Osteoblast (primary cell): ENCODE results near the gene TLR3. TPM values are rescaled to one million over a fixed set of nuclear protein-coding genes. Genes with fewer than 3 reads are reported as not detected.

Experiments used
- DNase-seq: peaks from one replicate; pipeline ENCODE4 v3.0.0; 2011; ENCODE audit warnings: low spot score, mixed read lengths; ENCODE audit not compliant: insufficient read length; ENCODE audit errors: missing footprints
- H2AFZ ChIP-seq: 2 replicates; pipeline ENCODE4 v1.6.0; 2011; ENCODE audit warnings: mild to moderate bottlenecking, low read length
- H3K27ac ChIP-seq: 2 replicates; pipeline ENCODE4 v1.5.1; 2011; ENCODE audit warnings: mild to moderate bottlenecking, low read depth, low read length, moderate library complexity
- H3K27me3 ChIP-seq: 2 replicates; pipeline ENCODE4 v1.6.0; 2012; ENCODE audit warnings: mild to moderate bottlenecking, control low read depth, inconsistent platforms, low read length, moderate library complexity; ENCODE audit not compliant: insufficient read depth
- H3K36me3 ChIP-seq: 2 replicates; pipeline ENCODE4 v1.5.1; 2011; ENCODE audit warnings: mild to moderate bottlenecking, low read length, control low read depth, moderate library complexity; ENCODE audit not compliant: insufficient read depth
- H3K4me1 ChIP-seq: 2 replicates; pipeline ENCODE4 v1.5.1; 2011; ENCODE audit warnings: mild to moderate bottlenecking, low read length, control low read depth, moderate library complexity; ENCODE audit not compliant: insufficient read depth
- H3K4me2 ChIP-seq: 2 replicates; pipeline ENCODE4 v1.6.0; 2011; ENCODE audit warnings: mild to moderate bottlenecking, low read length; ENCODE audit not compliant: insufficient read depth
- H3K4me3 ChIP-seq: fragments of 200-600 bp; sonication (generic); 3 replicates; pipeline ENCODE4 v1.5.1; 2012; ENCODE audit warnings: mild to moderate bottlenecking, low read length, inconsistent platforms; ENCODE audit not compliant: insufficient read depth
- H3K79me2 ChIP-seq: 2 replicates; pipeline ENCODE4 v1.6.0; 2012; ENCODE audit warnings: mild to moderate bottlenecking, low read length, control low read depth, inconsistent platforms; ENCODE audit not compliant: insufficient read depth
- H3K9me3 ChIP-seq: 2 replicates; pipeline ENCODE4 v1.5.1; 2011; ENCODE audit warnings: low read depth, low read length, control low read depth
- H4K20me1 ChIP-seq: 2 replicates; pipeline ENCODE4 v1.6.0; 2012; ENCODE audit warnings: mild to moderate bottlenecking, low read length, control low read depth; ENCODE audit not compliant: insufficient read depth
- CTCF ChIP-seq: IDR thresholded peaks from 2 replicates; pipeline ENCODE4 v1.5.1; 2011; ENCODE audit warnings: mild to moderate bottlenecking, low read depth, low read length, moderate library complexity; ENCODE audit errors: extremely low read depth
- total RNA-seq: library from RNA; depleted of rRNA; stranded (reverse); fragments of >200 nt; gene quantifications from 2 replicates; pipeline ENCODE4 v1.2.3, GENCODE V29; 2012

TLR3 gene
- total RNA-seq: 8.0 and 8.8 TPM in 2 replicates

- H3K9me3 ChIP-seq: no peaks in the 10 kb centered on the region
- H3K4me2 ChIP-seq: peak within 1 kb of the TSS; percentile 100
- H3K27ac ChIP-seq: peak within 1 kb of the TSS; percentile 38
- H3K79me2 ChIP-seq: no peaks in the 10 kb centered on the region
- DNase-seq: peak; percentile 49
- H3K36me3 ChIP-seq: no peaks in the 10 kb centered on the region
- TF ChIP-seq CTCF: no peak
- peak within 1 kb of the TSS; percentile 80 for H3K4me3 ChIP-seq
- peaks cover 5% of the 10 kb centered on the region for H3K4me1 ChIP-seq
- no peaks in the 10 kb centered on the region for H3K27me3 ChIP-seq
- H4K20me1 ChIP-seq: no peaks in the 10 kb centered on the region
- peak within 1 kb of the TSS; percentile 98 for H2AFZ ChIP-seq
These were observed at the start of gene TLR3 for GRCh38 chr4:186068581-186069348. TLR3 (plus strand) TSS chr4:186069156; CDS start chr4:186076620, 7,464 bp downstream.

GRCh38 chr4:186019269-186019668 lies 49.7 kb upstream of the TLR3 start:
- no peak for TF ChIP-seq CTCF
- Histone ChIP-seq H4K20me1 (no peaks in the 10 kb centered on the region), H2AFZ (no peak overlapping the region), H3K4me1 (peaks cover 8% of the 10 kb centered on the region), H3K79me2 (no peaks in the 10 kb centered on the region), H3K27ac (no peak overlapping the region), H3K36me3 (no peaks in the 10 kb centered on the region), H3K9me3 (no peaks in the 10 kb centered on the region), H3K4me2 (no peak overlapping the region), H3K27me3 (no peaks in the 10 kb centered on the region), H3K4me3 (no peak overlapping the region)
- no peak for DNase-seq

- Histone ChIP-seq H3K27me3 (no peaks in the 10 kb centered on the region), H3K4me2 (no peak overlapping the region), H3K4me3 (no peak overlapping the region), H3K9me3 (no peaks in the 10 kb centered on the region), H3K4me1 (peaks cover 8% of the 10 kb centered on the region), H3K36me3 (no peaks in the 10 kb centered on the region), H3K79me2 (no peaks in the 10 kb centered on the region), H3K27ac (no peak overlapping the region), H4K20me1 (no peaks in the 10 kb centered on the region), H2AFZ (no peak overlapping the region)
- TF ChIP-seq CTCF: no peak
- DNase-seq: no peak
These were observed 48.7 kb upstream of the TLR3 start for GRCh38 chr4:186020106-186020792.

GRCh38 chr4:186020793-186021407 lies 48.1 kb upstream of the TLR3 start:
- Histone ChIP-seq H3K9me3 (no peaks in the 10 kb centered on the region), H3K27ac (peak overlapping the region; percentile 13), H4K20me1 (no peaks in the 10 kb centered on the region), H3K79me2 (no peaks in the 10 kb centered on the region), H2AFZ (peak overlapping the region; percentile 84), H3K4me3 (peak overlapping the region; percentile 62), H3K4me2 (peak overlapping the region; percentile 75), H3K36me3 (no peaks in the 10 kb centered on the region), H3K27me3 (no peaks in the 10 kb centered on the region), H3K4me1 (peaks cover 8% of the 10 kb centered on the region)
- DNase-seq: no peak
- no peak for TF ChIP-seq CTCF
